Measurements from ENCODE around the gene FAM53A. TPM values are rescaled to one million over a fixed set of nuclear protein-coding genes. Genes with fewer than 3 reads are reported as not detected.

The FAM53A gene
- total and polyA plus RNA-seq, 8 donors: 1.5 to 4.3 (median 2.3) TPM

- intact Hi-C loops (cut with DNase I): no loop called here
- peak in 1 of 4 donors; percentile 45 for DNase-seq
- no peaks in the 10 kb centered on the region for H3K36me3 ChIP-seq
- ATAC-seq: no peak
- H3K27ac ChIP-seq: no peak overlapping the region
- TF ChIP-seq CTCF (IDR thresholded peaks at IDR 0.05): no peak
- peaks cover 0 to 12% of the 10 kb centered on the region in 2 donors for H3K27me3 ChIP-seq
- H3K9me3 ChIP-seq: no peaks in the 10 kb centered on the region
- no peaks in the 10 kb centered on the region for H3K4me1 ChIP-seq
- no peak overlapping the region for H3K4me3 ChIP-seq
These were observed 50.1 kb downstream of the FAM53A start for GRCh38 chr4:1633993-1634392.

- peaks cover 0 to 12% of the 10 kb centered on the region in 2 donors for H3K27me3 ChIP-seq
- H3K36me3 ChIP-seq: no peaks in the 10 kb centered on the region
- H3K4me1 ChIP-seq: no peaks in the 10 kb centered on the region
- intact Hi-C loops (cut with DNase I): no loop called here
- no peak overlapping the region for H3K4me3 ChIP-seq
- no peak overlapping the region for H3K27ac ChIP-seq
- ATAC-seq (no peak), DNase-seq (no peak)
- H3K9me3 ChIP-seq: no peaks in the 10 kb centered on the region
- TF ChIP-seq CTCF (IDR thresholded peaks at IDR 0.05): no peak
These were observed 51.7 kb downstream of the FAM53A start for GRCh38 chr4:1632109-1633104.

GRCh38 chr4:1631136-1631535 is 53.0 kb downstream of the FAM53A start:
- no peaks in the 10 kb centered on the region for H3K36me3 ChIP-seq
- H3K27me3 ChIP-seq: peaks cover 0 to 12% of the 10 kb centered on the region in 2 donors
- H3K9me3 ChIP-seq: no peaks in the 10 kb centered on the region
- DNase-seq (peak in 1 of 4 donors; percentile 53), ATAC-seq (no peak)
- no peaks in the 10 kb centered on the region for H3K4me1 ChIP-seq
- intact Hi-C loops (cut with DNase I): no loop called here
- TF ChIP-seq CTCF (IDR thresholded peaks at IDR 0.05): no peak
- no peak overlapping the region for H3K27ac ChIP-seq
- H3K4me3 ChIP-seq: no peak overlapping the region

- intact Hi-C loops (cut with DNase I): no loop called here
- peaks cover 0 to 12% of the 10 kb centered on the region in 2 donors for H3K27me3 ChIP-seq
- H3K27ac ChIP-seq: no peak overlapping the region
- no peak overlapping the region for H3K4me3 ChIP-seq
- H3K4me1 ChIP-seq: no peaks in the 10 kb centered on the region
- TF ChIP-seq CTCF (IDR thresholded peaks at IDR 0.05): no peak
- H3K36me3 ChIP-seq: no peaks in the 10 kb centered on the region
- H3K9me3 ChIP-seq: no peaks in the 10 kb centered on the region
- ATAC-seq (no peak), DNase-seq (peak in 1 of 4 donors; percentile 74)
These were observed 53.8 kb downstream of the FAM53A start for GRCh38 chr4:1630266-1630665.

GRCh38 chr4:1629699-1630083 is 54.4 kb downstream of the FAM53A start:
- Histone ChIP-seq H3K36me3 (no peaks in the 10 kb centered on the region), H3K9me3 (no peaks in the 10 kb centered on the region), H3K4me1 (no peaks in the 10 kb centered on the region), H3K27me3 (peaks cover 0 to 11% of the 10 kb centered on the region in 2 donors), H3K27ac (no peak overlapping the region), H3K4me3 (no peak overlapping the region)
- ATAC-seq (no peak), DNase-seq (no peak)
- TF ChIP-seq CTCF (IDR thresholded peaks at IDR 0.05): no peak
- intact Hi-C loops (cut with DNase I): loop anchor here in 1 of 2 donors (10.0 kb wide), 1 partner anchor 265 kb away; no protein-coding TSS in a partner anchor

Data from left lung (tissue), 10 donors.